CD4-positive, alpha-beta T cell treated with Interleukin-15 for 4 hours (primary cell): ENCODE data around the gene TMIGD1.
A peak's percentile ranks its signal among the peaks of the same experiment; 100 is the strongest.
"Not testable (repeated sequence)": the region's sequence is repeated elsewhere in the genome, so short reads cannot be mapped to it uniquely, and the experiment has no call there.

Experiments
- DNase-seq: peaks from one replicate; pipeline ENCODE4 v3.0.0-alpha.2; 2020; ENCODE audit warnings: low spot score

TMIGD1 gene

DNA sequence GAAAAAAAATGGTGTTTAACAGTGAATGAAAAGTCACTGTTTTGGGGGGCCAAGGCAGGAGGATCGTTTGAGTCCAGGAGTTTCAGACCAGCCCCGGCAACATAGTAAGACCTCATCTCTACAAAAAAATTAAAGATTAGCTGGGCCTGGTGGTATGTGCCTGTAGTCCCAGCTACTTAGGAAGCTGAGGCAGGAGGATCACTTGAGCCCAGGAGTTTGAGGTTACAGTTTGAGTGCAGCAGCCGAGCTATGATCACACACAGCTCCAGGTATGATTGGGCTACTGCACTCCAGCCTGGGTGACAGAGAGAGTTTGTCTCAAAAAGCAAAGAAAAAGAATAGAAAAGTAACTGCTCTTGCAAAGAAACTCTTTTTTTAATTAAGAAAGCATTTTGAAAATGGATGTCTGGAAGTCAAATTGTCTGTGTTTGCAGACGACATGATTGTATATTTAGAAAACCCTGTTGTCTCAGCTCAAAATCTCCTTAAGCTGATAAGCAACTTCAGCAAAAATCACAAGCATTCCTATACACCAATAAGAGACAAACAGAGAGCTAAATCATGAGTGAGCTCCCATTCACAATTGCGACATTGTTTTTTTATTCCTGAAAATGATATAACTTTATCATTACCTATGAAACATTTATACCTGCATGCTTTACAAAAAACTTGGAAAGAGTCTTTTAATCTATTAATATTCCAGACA, 24.4 kb upstream of the TMIGD1 start:
- no peak for DNase-seq

DNA sequence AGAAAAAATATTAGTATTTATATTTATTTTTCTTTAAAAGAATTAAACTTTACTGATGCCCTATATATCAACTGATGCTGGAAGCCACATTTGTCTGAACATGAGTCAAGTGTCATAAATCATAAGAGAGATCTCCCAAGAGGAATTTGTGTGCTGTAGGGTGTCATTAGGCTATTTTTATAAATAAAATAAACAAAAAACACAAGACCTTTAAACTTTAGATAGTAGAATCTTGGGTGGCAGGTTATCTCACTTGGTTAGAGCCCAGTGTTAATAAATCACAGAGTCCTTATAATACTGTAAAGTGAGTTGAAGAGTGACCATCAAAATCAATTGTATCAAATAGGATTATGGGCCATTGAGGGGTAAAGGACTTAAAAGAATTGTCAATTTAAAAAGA, 23.6 kb upstream of the TMIGD1 start:
- no peak for DNase-seq

DNA sequence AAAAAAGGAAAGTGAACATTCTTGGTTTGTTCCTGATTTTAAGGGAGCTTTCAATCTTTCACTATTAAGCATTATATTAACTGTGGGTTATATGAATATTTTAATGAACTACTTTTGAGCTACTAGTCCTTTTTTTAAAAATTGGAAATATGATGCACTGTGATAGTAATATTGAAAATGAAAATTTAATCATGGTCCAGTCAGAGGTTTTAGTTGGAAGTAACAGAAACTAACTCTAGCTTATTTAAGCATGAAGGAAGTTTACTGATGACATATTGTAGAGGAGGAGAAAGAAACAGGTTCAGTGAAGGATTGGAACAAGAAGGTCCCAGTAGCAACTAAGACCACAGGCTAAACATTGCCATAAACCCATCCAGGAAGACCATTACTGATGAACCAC, 20.8 kb upstream of the TMIGD1 start:
- DNase-seq = no peak

DNA sequence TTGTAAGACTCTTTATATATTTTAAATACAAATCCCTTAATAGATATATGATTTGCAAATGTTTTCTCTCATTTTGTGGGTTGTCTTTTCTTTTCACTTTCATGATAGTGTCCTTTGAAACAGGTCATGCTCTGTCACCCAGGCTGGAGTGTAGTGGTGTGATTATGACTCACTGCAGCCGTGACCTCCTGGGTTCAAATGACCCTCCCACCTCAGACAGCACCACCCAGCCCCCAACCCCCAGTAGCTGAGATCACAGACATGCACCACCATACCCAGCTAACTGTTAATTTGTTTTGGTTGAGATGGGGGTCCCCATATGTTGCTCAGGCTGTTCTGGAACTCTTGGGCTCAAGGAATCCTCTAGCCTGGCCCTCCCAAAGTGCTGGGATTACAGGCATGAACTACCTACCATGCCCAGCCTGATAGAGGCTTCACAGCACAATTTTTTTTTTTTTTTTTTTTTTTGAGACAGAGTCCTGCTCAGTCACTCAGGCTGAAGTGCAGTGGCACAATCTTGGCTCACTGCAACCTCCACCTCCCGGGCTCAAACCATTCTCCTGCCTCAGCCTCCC, 18.5 kb upstream of the TMIGD1 start:
- DNase-seq = no peak

DNA sequence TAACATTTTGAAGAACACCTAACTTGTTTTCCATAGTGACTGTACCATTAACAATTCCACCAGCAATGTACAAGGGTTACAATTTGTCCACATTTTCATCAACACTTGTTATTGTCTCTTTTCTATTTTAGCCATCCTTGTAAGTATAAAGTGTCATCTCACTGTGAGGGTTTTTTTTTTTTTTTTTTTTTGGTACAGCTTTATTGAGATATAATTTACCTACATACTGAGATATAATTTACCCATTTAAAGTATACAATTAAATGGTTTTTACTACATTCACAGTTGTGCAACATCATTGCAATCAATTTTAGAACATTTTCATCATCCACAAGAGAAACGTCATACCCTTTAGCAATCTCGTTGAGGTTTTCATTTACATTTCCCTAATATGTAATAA, 17.9 kb upstream of the TMIGD1 start:
- no peak for DNase-seq

DNA sequence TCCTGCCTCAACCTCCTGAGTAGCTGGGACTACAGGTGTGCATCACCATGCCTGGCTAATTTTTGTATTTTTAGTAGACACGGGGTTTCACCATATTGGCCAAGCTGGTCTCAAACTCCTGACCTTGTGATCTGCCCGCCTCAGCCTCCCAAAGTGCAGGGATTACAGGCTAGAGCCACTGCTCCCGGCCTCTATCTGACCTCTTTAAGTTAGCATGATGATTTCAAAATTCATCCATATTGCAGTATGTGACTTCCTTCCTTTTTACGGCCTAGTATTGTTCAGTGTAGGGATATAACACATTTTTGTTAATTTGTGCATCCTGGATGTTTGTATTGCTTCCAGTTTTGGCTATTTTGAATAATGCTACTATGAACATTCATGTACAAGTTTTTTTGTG, 17.4 kb upstream of the TMIGD1 start:
- DNase-seq = not testable (repeated sequence)

DNA sequence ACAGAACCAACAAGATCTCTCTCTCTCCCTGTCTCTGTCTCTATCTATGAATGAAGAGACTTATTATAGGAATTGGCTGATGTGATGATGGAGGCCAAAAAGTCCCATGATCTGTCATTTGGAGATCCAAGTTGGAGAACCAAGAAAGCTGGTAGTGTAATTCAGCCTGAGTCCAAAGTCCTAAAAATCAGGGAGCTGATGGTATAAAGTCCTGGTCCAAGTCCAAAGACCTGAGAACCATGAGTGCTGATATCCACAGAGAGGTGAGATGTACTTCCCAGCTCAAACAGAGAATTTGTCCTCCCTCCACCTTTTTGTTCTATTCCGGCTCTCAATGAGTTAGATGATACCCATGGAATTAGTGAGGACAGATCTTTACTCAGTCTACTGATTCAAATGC, 15.4 kb upstream of the TMIGD1 start:
- DNase-seq = no peak

DNA sequence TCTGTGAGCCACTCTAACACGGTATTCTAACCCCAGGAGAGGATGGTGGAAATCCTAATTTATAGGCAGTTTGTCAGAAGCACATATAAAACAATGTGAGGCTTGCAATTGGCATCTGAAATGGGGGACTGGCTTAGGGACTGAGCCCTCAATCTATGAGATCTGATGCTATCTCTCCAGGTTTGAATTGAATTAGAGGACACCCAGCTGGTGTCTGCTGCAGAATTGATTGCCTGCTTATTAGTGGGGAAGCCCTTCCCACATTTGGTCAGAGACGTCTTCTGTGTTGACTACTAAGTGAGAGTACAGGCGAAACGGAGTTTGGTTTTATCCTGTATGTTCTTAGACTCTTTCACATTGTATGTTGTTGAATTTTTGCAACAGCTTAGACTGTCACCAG, 13.6 kb upstream of the TMIGD1 start:
- DNase-seq = no peak

DNA sequence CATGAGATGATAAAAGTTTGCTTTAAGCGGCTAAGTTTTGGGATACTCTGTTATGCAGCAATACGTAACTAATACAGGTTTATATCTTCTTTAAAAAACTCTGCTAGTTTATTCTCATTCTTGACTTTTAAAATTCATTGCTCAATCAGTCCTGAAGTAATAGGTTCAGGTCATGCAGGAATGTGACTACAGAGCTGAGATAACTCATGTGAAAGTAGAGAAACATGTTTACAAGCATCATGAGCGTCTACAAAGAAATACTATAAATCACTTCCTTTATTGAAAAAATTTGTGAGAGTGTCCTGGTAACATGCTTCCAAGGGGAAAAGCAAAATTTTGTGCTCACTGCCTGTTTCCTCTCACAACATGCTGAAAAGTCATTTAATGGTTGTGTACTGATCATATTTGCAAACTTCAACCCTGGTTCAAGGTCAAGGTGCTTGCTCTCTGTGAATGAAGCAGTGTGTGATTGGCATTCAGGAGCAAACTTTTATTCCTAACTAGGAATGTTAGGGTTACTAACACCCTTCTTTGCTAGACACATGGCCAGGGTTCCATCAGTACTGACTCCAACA, 12.5 kb upstream of the TMIGD1 start:
- DNase-seq = no peak

DNA sequence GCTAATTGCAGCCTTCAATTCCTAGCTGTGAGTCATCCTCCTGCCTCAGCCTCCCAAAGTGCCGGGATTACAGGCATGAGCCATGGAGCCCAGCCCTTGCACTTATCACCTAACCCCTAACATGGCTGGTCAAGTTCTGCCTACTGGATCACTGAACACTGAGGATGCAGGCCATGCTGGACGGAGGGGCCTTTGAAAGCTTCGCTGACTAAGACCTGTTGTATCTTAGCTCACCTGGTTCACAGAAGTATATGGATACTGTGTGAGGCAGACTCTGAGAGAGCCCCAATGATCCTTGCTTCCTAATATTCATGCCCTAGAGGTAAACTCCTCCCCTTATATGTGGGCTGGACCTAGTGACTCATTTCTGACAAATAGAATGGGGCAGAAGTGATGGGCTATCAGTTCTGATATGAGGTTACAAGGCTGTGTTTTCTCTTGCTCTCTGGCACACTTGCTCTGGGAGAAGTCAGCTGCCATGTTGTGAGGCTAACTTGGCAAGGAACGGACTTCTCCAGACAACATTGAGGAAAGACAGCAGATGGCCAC, 11.7 kb upstream of the TMIGD1 start:
- no peak for DNase-seq

DNA sequence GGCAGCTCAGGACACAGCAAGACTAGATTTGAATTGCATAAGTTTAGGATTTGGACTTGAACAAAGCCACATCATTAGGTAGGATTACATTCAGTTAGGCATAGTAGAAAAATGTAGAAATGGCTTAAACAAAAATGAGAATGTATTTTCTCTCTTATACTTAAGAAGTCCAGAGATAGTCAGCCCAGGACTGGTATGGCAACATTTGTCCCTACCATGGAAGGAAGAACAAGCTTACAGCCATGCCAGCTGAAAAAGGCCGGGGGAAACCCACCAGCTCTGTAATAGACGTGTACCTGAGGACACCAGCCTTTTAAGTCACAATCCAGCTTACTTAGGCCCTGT, 11.2 kb upstream of the TMIGD1 start:
- DNase-seq = no peak

DNA sequence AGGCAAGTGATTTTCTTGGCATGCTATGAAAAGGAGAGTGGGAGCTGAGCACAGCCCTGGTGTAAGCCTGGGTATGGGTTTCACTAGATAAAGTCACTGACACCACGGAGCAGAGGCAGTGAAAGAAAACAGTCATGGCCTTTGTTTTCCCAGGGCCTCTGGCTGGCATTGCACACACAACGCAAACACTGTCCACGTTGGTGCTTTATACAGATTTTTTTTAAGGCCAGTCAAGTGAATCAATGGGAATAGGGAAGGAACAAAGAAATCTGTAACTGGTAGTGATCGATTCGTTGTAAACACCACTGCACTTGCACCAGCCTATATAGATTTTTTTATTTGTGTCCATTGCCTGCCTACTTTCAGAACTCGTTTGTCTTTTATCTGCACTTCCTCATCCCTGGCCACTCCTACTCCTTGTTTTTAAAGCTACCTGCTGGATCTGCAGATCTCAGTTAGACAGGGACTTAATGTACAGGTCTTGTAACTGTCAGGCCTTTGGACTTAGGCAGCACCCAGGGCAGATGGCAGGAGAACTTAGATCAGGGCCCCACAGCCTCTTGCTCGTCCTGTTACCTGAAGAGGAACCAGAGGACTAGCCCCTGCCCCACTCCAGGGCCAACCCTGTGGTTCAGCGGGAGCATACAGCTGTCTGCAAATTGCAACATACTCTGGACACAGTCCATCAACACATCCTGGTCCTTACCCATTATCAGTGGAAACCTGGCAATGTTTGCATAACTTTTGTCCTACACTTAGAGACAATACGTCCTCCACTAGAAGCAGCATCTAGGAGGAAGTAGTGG, 10.6 kb upstream of the TMIGD1 start:
- no peak for DNase-seq

DNA sequence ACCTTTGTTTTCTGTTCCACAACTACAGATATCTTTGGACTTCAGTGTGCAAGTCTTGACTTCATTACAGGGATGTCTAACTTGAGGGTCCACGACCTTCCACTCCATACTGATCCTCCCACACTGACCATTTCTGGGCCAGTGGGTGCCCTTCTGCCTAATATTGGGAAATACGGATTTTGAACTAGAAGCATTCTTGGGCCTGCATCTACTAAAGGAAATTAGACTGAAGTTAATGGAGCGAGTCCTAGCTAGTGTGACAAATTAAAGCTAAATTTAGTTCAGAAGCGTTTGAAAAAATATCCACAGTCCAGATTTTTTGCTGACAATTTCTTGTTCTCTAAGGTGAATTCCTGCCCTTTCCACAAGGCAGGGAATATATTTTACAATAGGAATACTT, 9.9 kb upstream of the TMIGD1 start:
- DNase-seq = no peak

DNA sequence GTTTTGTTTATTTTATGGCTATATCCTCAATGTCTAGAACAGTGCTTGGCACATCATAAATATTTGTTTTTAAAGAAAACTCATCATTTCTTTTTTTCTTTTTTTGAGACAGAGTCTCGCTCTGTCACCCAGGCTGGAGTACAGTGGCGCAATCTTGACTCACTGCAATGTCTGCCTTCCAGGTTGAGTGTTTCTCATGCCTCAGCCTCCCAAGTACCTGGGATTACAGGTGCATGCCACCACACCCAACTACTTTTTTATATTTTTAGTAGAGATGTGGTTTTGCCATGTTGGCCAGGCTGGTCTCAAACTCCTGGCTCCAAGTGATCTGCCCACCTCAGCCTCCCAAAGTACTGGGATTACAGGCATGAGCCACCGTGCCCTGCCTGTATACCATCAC, 9.4 kb upstream of the TMIGD1 start:
- DNase-seq = not testable (repeated sequence)

DNA sequence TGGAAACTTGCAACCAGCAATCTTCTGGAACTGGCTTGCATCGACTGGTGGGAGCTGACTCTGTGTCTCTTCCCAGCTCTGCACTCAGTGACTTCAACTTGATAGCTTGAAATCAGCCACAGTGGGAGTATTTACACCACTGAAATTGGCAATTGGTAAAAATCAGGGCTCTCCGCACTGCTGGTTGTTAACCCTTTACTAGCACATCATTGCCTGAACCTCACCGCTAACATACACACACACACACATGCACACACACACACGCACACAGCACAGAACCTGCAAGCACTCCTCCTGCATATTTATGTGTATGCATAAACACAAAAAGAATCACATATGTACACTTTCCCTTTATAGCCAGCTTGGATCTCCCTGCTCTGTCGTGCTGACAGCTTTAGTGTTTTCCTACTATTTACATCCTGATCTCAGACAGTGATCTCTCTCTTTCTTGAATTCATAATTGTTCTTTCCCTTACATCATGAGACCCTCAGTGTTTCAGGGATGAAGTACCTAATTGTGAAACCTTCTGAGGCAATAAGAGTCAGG, 7.9 kb upstream of the TMIGD1 start:
- no peak for DNase-seq

DNA sequence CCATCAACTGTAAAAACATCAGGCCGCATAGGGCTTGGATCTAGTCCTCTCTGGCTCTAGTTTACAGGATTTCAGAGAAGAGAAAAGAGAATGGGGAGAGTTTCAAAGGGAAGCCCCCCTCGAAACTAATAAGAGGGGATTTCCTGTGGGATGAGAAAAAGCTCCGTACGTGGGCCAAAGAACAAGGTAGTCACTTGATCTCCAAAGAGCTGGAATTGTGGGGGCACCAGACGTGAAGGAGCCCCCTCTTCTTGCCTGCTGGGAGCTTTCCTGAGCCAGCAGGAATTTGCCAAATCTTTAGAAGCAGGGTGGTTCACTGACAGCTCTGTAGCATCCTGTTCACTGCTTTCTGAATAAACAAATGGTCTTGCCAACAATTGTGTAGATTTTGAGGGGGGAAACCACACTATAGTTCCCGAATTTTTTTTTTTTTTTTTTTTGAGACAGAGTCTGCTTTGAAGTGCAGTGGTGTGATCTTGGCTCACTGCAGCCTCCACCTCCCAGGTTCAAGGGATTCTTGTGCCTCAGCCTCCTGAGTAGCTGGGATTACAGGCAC, 7.0 kb upstream of the TMIGD1 start:
- DNase-seq = no peak

DNA sequence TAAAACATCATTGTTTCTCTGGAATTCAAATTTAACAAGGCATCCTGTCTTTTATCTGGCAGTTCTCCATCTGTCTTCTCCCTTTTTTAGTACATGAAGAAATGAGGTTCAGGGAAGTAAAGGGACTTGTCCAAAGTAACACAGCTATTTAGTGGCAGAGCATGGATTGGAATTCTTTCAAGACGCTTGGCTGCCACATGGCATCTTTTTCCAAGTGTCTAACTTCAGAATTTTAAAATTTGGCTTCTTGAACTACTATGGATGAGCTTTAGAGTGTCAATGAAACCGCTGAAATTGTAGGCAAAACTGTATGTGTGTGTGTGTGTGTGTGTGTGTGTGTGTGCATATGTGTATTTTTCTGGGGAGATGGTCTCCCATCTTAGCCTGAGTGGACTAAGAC, 5.2 kb upstream of the TMIGD1 start:
- no peak for DNase-seq

DNA sequence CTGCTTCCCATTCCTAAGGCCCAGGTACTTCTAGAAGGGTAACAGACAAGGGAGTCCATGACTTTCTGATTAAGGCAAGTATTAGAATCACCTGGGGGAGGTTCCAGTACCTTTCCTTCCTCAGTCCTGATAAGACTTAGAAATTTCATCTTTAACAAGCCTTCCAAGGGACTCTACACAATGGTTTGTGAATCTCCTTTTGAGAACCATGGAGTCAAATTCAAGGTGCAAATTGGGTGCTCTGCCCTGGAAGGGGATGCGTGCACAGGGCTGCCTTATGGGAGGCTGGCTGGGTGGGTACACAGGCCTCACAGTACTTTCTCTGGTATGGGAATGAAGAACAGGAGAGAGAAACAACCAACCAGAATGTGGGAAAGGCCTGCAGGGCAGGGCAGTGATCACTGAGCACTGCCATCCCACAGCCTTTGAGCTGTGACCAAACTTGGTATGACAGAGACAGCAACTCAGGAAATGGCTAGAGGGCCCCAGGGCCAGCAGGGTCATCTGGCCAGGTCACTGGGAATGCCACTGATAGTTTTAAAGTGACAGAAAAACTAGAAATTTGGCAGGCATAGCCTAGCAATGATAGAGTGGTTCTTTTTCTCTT, 3.6 kb upstream of the TMIGD1 start:
- DNase-seq = no peak

DNA sequence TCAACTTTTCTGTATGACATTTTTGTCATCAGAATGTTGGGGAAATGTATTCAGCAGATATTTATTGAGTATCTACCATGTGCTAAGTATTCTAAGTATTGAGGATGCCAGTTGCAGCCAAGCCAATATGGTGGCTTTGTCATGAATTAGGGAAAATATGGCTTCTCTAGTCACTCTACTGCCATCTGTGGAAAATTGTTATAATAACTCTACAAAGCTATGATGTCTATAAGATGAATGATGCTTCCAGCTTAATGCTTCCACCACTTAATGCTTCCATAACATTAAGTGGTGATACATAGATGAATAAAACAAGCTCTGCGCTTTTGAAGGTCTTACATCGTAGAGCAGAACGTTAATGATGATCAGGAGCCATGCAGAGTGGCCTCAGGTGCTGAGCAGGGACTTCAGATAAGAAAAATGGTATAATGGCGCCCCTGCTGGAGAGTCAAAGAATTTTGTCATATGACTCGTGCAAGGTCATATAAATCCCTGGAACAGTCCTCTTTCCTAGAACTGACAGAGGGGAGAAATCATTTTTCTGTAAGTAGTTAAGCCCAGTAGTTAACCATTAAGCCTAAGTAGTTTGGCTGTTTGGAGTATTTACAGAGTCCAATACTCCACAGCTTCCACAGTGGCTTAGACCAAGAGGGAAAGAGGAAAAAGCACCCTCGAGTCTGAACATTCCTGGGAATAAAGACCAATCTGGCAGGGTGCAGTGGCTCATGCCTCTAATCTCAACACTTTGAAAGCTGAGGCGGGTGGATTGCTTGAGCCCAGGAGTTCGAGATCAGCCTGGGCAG, 2.7 kb upstream of the TMIGD1 start:
- peak; percentile 74 for DNase-seq

DNA sequence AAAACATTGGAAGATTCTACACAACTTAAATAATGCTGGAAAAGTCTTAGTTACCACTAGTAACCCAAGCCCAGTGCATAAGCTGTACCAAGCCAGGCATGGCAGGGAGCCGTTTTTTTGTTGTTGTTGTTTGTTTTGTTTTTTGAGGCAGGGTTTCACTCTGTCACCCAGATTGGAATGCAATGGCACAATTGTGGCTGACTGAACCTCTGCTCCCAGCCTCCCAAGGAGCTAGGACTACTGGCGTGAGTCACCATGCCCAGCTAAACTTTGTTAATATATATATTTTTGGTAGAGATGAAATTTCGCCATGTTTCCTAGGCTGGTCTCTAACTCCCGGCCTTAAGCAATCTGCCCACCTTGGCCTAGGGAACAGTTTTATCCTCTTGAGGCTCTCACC, 564 bp upstream of the TMIGD1 start:
- DNase-seq = no peak

DNA sequence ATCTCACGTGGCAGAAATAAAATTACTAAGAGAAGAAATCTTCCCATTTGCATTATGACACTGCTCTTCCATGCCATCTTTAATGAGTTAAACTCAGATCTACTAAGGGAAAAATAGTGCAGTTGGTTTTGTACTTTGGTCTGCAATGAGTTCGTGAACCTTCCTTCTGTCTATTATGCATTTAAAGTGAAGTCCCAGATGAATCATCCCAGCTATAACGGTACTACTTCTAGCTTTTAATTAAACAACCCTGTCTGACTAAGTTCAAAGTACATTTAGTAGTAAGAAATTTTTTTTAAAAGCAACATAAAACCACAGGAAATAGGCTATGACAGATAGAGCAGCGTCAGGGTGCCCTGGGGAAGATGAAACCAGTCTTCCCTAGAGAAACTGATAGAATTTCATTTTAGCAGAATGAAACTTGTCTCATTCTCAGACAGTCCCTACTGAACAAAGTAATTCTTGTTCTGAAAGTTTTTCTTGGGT, 1.8 kb downstream of the TMIGD1 start:
- DNase-seq = peak; percentile 77
